22Rv1 (cell line): Measurements from ENCODE around the gene TMEM167A.

Experiments used
- ZFX ChIP-seq: fragments of 450-650 bp; IDR thresholded peaks from 2 replicates; pipeline ENCODE4 v1.6.1; 2017; ENCODE audit warnings: antibody characterized with exemption, borderline replicate concordance
- TF ChIP-seq, protein P1 (sequence below): fragments of 450-650 bp; IDR thresholded peaks from 2 replicates; pipeline ENCODE4 v1.5.1; 2017; ENCODE audit warnings: mild to moderate bottlenecking

DNA sequence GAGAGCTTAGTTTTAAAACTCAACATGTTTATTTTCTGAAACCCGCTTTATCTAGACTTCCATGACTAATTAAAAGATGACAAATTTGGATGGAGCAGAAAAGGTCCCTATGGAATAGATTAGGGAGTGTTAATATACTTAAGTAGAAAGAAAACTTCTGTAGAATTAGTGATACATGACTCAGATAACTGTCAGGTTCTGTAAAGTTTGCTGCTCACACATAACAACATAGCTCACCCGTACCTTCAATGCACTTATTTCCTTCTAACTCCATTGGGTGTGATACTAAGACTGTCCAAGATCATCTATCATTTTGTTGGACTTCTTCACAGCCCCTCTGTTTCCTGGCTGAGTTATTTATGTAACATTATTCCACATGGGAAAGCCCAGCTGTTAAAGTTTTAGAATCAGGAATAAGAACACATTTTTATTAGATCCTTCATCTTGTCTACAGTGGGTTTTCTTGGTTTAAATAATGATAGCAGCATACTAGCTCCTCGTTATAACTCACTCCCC, 27.8 kb downstream of the TMEM167A start:
- TF ChIP-seq, protein P1, sequence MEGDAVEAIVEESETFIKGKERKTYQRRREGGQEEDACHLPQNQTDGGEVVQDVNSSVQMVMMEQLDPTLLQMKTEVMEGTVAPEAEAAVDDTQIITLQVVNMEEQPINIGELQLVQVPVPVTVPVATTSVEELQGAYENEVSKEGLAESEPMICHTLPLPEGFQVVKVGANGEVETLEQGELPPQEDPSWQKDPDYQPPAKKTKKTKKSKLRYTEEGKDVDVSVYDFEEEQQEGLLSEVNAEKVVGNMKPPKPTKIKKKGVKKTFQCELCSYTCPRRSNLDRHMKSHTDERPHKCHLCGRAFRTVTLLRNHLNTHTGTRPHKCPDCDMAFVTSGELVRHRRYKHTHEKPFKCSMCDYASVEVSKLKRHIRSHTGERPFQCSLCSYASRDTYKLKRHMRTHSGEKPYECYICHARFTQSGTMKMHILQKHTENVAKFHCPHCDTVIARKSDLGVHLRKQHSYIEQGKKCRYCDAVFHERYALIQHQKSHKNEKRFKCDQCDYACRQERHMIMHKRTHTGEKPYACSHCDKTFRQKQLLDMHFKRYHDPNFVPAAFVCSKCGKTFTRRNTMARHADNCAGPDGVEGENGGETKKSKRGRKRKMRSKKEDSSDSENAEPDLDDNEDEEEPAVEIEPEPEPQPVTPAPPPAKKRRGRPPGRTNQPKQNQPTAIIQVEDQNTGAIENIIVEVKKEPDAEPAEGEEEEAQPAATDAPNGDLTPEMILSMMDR = no peak
- no peak for TF ChIP-seq ZFX
